Keratinocyte (primary cell): ENCODE data around the gene CLPSL1. TPM values are rescaled to one million over a fixed set of nuclear protein-coding genes. Genes with fewer than 3 reads are reported as not detected.

Experiments
- DNase-seq: peaks from one replicate; pipeline ENCODE4 v3.0.0-alpha.2; 2011; ENCODE audit warnings: low read depth, missing footprints, low spot score
- FAIRE-seq: peaks from 2 replicates; lab custom pipeline; 2011; peaks lifted over from hg19 to GRCh38; lab: Jason Lieb, UNC
- H2AFZ ChIP-seq: 2 replicates; pipeline ENCODE4 v1.6.0; 2012; ENCODE audit warnings: low read length, control low read depth, inconsistent platforms; ENCODE audit not compliant: control insufficient read depth
- H3K27ac ChIP-seq: 2 replicates; pipeline ENCODE4 v1.5.1; 2011; ENCODE audit warnings: low read length; ENCODE audit not compliant: control insufficient read depth, insufficient read depth
- H3K27me3 ChIP-seq: 3 replicates; pipeline ENCODE4 v1.6.0; 2011; ENCODE audit warnings: low read length; ENCODE audit not compliant: control insufficient read depth, insufficient read depth; ENCODE audit errors: extremely low read depth
- H3K36me3 ChIP-seq, 2 experiments: 2 replicates in 1 of 2; 3 replicates in 1 of 2; pipeline ENCODE4 v1.5.1; 2011; ENCODE audit warnings: low read length in 2 of 2, mild to moderate bottlenecking in 1 of 2; ENCODE audit not compliant: control insufficient read depth in 2 of 2, insufficient read depth in 2 of 2; ENCODE audit errors: extremely low read depth in 1 of 2
- H3K4me1 ChIP-seq: 3 replicates; pipeline ENCODE4 v1.5.1; 2011; ENCODE audit warnings: low read length; ENCODE audit not compliant: control insufficient read depth, insufficient read depth; ENCODE audit errors: extremely low read depth
- H3K4me2 ChIP-seq: 3 replicates; pipeline ENCODE4 v1.6.0; 2011; ENCODE audit warnings: low read depth, low read length; ENCODE audit not compliant: control insufficient read depth, insufficient read depth; ENCODE audit errors: extremely low read depth
- H3K4me3 ChIP-seq, 3 experiments: fragments of 200-600 bp in 1 of 3; sonication (generic) in 1 of 3; 2 replicates in 2 of 3; 3 replicates in 1 of 3; pipeline ENCODE4 v1.5.1; 2011 to 2016; ENCODE audit warnings: low read length in 3 of 3, mild to moderate bottlenecking in 3 of 3, control low read depth in 2 of 3, inconsistent platforms in 1 of 3, low read depth in 1 of 3, mixed read lengths in 1 of 3, mixed run types in 1 of 3, moderate library complexity in 1 of 3; ENCODE audit not compliant: control insufficient read depth in 2 of 3, insufficient read depth in 2 of 3; ENCODE audit errors: extremely low read depth in 1 of 3
- H3K79me2 ChIP-seq: 2 replicates; pipeline ENCODE4 v1.6.0; 2012; ENCODE audit warnings: low read length; ENCODE audit not compliant: control insufficient read depth, insufficient read depth
- H3K9ac ChIP-seq: 3 replicates; pipeline ENCODE4 v1.6.0; 2011; ENCODE audit warnings: low read length; ENCODE audit not compliant: control insufficient read depth, insufficient read depth; ENCODE audit errors: extremely low read depth
- H3K9me1 ChIP-seq: 3 replicates; pipeline ENCODE4 v1.6.0; 2011; ENCODE audit warnings: low read length; ENCODE audit not compliant: control insufficient read depth, insufficient read depth; ENCODE audit errors: extremely low read depth
- H3K9me3 ChIP-seq: 2 replicates; pipeline ENCODE4 v1.5.1; 2012; ENCODE audit warnings: low read depth, low read length; ENCODE audit not compliant: control insufficient read depth
- H4K20me1 ChIP-seq: 3 replicates; pipeline ENCODE4 v1.6.0; 2011; ENCODE audit warnings: low read length; ENCODE audit not compliant: control insufficient read depth, insufficient read depth; ENCODE audit errors: extremely low read depth
- EZH2 ChIP-seq: IDR thresholded peaks from one replicate; pipeline ENCODE4 v1.6.1; 2012; ENCODE audit warnings: inconsistent platforms, mild to moderate bottlenecking, low read length, moderate library complexity
- dilution Hi-C: fragments of 300-500 bp; cut with MboI; formaldehyde crosslinking; loops from one replicate; pipeline ENCODE4 v1.7.0; 2020; ENCODE audit warnings: low sequenced_read_pairs; ENCODE audit not compliant: extremely low pct_ligation_motif_present
- polyA plus RNA-seq, 5 experiments: library from polyadenylated mRNA; depleted of rRNA in 3 of 5; stranded (reverse) in 3 of 5; stranded (forward) in 1 of 5; unstranded in 1 of 5; fragments of >200 nt; gene quantifications; 1 replicate in 1 of 5; 2 replicates in 3 of 5; 3 replicates in 1 of 5; pipeline versions ENCODE4 v1.2.1 to v1.2.3, GENCODE V29; 2011 to 2012; ENCODE audit warnings: missing spikeins in 2 of 5, low read depth in 1 of 5, low replicate concordance in 1 of 5
- TF ChIP-seq, protein P1 (sequence below), 3 experiments: IDR thresholded peaks in 1 of 3; conservative IDR thresholded peaks in 1 of 3; optimal IDR thresholded peaks in 1 of 3; 2 replicates in 2 of 3; 3 replicates in 1 of 3; pipeline versions ENCODE3 to v1.5.1; 2011; ENCODE audit warnings: low read length in 3 of 3, mild to moderate bottlenecking in 3 of 3, moderate library complexity in 2 of 3, control low read depth in 1 of 3, inconsistent platforms in 1 of 3; ENCODE audit not compliant: insufficient read depth in 2 of 3; ENCODE audit errors: extremely low read depth in 1 of 3

The CLPSL1 gene
- polyA plus RNA-seq, 1 donor (not counting 4 experiments of a cell fraction or from before 2014, with no cell fraction given), result not detected

DNA sequence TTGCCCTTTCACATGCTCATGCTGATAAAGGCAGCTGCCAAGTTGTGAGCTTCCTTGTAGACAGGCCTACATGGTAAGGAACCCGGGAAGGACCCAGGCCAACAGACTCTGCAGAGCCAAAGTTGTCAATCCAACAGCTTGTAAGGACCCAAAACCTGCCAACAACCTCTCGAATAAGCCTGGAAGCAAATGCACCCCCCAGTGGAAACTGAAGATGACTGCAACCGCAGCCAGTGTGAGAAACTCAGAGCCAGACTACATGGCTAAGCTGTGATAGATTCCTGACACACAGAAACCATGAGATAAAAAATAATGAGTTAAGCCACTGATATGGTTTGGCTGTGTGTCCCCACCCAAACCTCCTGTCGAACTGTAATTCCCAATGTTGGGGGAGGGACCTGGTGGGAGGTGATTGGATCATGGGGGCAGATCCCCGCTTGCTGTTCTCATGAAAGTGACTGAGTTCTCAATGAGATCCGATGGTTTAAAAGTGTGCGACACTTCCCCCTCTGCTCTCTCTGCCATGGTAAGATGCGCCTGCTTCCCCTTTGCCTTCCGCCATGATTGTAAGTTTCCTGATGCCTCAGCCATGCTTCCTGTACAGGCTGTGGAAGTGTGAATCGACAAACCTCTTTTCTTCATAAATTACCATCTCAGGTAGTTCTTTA, 23.2 kb upstream of the CLPSL1 start:
- no peak for TF ChIP-seq EZH2
- TF ChIP-seq, protein P1, sequence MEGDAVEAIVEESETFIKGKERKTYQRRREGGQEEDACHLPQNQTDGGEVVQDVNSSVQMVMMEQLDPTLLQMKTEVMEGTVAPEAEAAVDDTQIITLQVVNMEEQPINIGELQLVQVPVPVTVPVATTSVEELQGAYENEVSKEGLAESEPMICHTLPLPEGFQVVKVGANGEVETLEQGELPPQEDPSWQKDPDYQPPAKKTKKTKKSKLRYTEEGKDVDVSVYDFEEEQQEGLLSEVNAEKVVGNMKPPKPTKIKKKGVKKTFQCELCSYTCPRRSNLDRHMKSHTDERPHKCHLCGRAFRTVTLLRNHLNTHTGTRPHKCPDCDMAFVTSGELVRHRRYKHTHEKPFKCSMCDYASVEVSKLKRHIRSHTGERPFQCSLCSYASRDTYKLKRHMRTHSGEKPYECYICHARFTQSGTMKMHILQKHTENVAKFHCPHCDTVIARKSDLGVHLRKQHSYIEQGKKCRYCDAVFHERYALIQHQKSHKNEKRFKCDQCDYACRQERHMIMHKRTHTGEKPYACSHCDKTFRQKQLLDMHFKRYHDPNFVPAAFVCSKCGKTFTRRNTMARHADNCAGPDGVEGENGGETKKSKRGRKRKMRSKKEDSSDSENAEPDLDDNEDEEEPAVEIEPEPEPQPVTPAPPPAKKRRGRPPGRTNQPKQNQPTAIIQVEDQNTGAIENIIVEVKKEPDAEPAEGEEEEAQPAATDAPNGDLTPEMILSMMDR (optimal IDR thresholded peaks at IDR 0.05 in 1 of 3, IDR thresholded peaks at IDR 0.05 in 1 of 3, conservative IDR thresholded peaks at IDR 0.05 in 1 of 3; ENCODE audit: extremely low read depth in 1 of 3, insufficient read depth in 2 of 3, low read length in 3 of 3), result peak; percentile 27 to 52 (median 39)
- H3K9me3 ChIP-seq, result no peaks in the 10 kb centered on the region
- H3K79me2 ChIP-seq, result no peaks in the 10 kb centered on the region
- no peaks in the 10 kb centered on the region for H3K27me3 ChIP-seq
- H3K4me3 ChIP-seq, result no peak overlapping the region
- no peaks in the 10 kb centered on the region for H4K20me1 ChIP-seq
- H2AFZ ChIP-seq, result no peak overlapping the region
- dilution Hi-C loops, result no loop called here
- H3K9me1 ChIP-seq, result no peaks in the 10 kb centered on the region
- no peak overlapping the region for H3K27ac ChIP-seq
- FAIRE-seq, result no peak
- H3K9ac ChIP-seq, result no peak overlapping the region
- DNase-seq, result no peak
- H3K36me3 ChIP-seq, result no peaks in the 10 kb centered on the region
- no peak overlapping the region for H3K4me2 ChIP-seq
- H3K4me1 ChIP-seq, result no peaks in the 10 kb centered on the region

DNA sequence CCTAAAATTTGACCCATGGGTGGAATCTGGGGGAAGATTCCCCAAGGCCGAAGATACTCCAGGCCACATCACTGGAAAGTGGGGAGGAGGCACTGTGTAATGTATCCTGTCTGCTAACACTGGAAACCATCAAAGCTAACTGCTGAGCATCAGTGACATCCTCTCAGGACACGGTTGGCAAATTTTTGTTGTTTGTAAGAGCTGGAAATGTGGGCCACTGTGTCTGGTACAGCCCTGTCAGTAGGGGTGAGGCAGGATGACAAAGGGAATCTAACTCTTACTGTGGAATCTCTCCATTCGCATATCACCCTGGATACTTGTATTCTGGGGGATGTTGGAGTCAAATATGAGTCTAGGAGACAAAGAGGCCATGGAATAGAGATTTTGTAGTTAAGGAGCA, 21.4 kb upstream of the CLPSL1 start:
- Histone ChIP-seq H3K9me1 (no peaks in the 10 kb centered on the region), H3K9me3 (no peaks in the 10 kb centered on the region), H2AFZ (no peak overlapping the region), H3K27ac (no peak overlapping the region), H3K4me1 (peaks cover 5% of the 10 kb centered on the region), H3K9ac (no peak overlapping the region), H3K4me3 (no peak overlapping the region), H3K4me2 (no peak overlapping the region), H3K79me2 (no peaks in the 10 kb centered on the region), H4K20me1 (no peaks in the 10 kb centered on the region), H3K36me3 (no peaks in the 10 kb centered on the region), H3K27me3 (peaks cover 12% of the 10 kb centered on the region)
- dilution Hi-C loops, result no loop called here
- no peak for TF ChIP-seq EZH2
- TF ChIP-seq, protein P1 (optimal IDR thresholded peaks at IDR 0.05 in 1 of 3, IDR thresholded peaks at IDR 0.05 in 1 of 3, conservative IDR thresholded peaks at IDR 0.05 in 1 of 3; ENCODE audit: extremely low read depth in 1 of 3, insufficient read depth in 2 of 3, low read length in 3 of 3), result no peak
- DNase-seq (no peak), FAIRE-seq (no peak)
